Activated naive CD8-positive, alpha-beta T cell treated with anti-CD3 and anti-CD28 coated beads, Interleukin-2, amount 50 U/mL, for 16 hours (primary cell): ENCODE data around the gene RASSF5.

Experiments
- DNase-seq: peaks from one replicate; pipeline ENCODE4 v3.0.0-alpha.2; 2020; ENCODE audit warnings: low read depth, low spot score

Gene RASSF5

DNA sequence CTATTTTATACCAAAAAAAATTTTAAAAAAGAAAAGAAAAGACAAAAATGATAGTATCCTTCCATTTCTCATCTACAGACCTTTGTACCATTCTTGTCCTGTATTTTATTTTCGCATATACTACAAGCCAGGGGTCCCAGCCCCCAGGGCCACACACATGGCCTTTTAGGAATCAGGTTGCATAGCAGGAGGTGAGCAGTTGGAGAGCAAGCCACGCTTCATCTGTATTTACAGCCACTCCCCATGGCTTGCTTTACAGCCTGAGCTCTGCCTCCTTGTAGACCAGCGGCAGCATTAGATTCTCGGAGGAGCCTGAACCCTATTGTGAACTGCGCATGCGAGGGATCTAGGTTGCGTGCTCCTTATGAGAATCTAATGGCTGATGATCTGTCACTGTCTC is 39.8 kb downstream of the RASSF5 start:
- DNase-seq = no peak

DNA sequence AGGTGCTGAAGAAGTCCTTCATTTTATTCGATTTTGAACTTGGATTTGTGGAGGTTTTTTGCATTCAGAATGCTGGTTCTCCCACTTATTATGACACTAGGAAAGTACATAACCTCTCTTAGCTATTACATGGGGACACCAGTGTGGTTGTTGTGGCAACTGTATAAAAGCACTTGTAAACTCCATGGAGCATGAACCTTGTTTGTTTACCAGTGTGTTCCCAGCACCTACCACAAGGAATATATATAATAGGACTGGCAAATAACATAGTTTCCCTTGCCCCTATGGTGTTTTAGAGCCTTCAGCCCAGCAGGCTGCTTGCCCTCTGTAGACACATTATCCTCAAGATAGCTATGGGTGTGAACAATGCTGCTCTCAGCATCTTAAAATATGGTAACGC is 43.1 kb downstream of the RASSF5 start:
- DNase-seq = no peak

DNA sequence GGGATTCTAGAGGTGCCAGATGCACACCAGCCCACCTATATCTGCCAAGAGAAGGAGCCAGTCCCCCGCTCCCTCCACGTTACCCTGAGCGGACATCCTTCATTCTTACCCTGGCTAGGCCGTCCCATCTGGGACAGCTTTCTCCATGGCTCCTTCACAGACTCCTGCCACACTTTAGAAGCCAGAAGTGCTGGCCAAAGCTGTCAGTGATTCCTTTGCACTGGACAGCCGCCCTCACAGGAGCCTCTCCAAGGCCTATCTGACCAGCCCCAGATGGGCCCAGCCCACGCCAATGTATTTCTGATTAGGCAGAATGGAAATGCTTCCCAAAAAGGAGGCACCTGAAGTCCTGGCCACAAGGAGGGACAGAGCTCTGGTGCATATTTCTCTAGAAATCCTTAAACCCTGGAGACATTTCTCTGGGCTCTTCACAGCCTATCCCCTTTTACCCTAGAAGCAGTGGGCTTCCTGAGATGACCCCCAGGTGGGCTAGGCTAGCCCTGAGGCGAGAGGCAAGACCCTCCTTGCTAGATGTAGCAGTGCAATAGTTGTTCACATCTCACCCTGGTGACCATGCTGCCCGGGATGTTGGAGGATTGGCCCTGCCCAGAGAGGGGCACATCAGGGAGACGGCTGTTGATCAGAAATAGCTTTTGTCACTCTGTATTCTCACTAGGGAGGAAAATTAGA is 44.1 kb downstream of the RASSF5 start:
- no peak for DNase-seq

- peak; percentile 35 for DNase-seq
Observed at GRCh38 chr1:206551986-206552326, 44.6 kb downstream of the RASSF5 start.

GRCh38 chr1:206554211-206554610 is 46.9 kb downstream of the RASSF5 start:
- no peak for DNase-seq

- no peak for DNase-seq
Observed at GRCh38 chr1:206554701-206555472, 47.6 kb downstream of the RASSF5 start.

DNA sequence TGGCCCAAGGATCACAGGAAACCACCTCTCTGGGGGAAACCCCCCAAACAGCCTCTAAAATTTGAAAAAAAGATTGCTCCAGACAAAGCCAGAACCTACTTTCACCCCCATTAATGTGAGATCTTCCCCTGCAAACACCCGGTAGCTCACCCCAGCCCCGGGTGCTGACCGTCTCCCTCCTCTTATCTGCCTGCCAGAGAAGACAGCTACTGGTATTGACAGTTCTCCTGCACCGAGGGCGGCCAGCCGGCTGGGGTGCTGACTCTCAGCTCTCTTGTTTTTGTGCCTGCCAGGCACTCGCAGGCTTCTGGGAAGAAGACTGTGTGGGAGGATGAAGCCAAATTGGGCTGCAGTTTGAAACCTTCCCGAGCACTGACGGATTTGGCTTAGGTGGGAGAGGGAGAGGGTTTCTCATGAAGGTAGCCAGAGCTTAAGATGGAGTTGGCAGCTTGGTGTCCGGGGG is 48.2 kb downstream of the RASSF5 start:
- DNase-seq = no peak

DNA sequence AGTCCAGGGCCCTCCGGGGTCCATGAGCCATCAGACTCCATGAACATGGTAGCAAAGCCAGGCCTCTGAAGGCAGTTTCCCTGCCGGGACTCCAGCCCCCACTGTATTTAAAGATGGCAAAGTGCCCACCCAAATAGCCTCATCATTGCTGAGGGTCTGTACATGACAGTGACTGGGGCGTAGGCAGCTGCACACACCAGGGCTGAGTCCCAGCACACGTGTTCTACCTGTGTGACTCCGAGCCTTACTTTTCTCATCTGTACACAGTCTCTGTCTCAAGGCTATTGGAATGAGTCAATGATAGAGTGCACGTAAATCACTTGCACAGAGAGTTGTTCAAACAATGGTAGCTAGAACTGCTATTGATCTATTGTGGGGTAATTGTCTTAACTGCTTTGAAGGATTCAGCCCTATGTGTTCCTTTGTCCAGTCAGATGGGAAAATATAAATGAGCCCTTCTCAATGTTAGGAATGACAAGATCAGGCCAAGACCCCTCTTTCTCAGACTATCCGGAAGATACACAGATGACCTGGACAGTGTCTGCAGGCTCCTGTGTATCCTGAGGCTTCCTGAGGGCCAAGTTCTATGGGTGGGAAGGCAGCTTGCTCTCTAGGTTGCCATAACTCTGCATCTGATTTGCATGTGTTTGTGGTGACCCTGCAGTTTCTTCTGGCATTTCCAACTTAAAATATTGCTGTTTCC is 48.9 kb downstream of the RASSF5 start:
- DNase-seq = no peak

DNA sequence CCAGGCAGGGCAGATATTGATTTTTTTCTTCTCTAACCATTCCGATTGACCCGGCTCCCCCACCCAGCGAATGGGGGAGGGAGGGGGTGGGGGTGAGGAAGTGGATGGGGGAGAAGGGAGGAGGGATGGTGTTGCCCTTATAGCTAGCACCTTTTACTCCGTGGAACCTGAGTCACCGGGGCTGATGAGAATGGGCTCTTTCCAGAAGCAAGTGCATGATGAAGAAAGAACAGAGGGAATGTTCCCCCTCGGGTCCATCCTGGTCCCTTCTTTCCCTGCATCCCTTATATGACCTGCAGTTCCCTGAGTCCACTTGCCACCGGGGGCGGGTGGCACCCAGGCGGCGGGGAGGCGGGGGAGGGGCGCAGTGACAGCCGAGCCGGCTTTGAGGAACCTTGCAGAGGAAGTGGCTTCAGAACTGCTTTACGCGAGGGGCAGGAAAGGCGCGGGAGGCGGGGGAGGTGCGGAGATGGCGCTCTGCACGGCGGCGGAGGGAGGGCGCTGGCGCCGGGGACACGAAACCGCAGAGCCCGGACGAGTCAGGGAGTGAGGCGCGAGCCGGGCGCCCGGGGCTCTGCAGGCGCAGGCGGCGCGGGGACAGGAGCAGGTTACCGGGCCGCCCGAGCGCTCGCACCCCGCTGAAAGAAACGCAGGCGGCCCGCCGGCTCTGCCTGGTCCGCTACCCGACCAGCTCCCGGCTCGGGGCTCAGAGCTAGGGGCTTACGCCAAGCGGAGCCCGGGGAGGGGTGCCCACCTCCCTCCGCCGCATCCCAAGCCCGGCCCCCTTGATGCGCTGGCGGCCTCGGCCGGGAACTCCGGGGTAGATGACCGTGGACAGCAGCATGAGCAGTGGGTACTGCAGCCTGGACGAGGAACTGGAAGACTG is 49.7 kb downstream of the RASSF5 start:
- DNase-seq = peak; percentile 58

DNA sequence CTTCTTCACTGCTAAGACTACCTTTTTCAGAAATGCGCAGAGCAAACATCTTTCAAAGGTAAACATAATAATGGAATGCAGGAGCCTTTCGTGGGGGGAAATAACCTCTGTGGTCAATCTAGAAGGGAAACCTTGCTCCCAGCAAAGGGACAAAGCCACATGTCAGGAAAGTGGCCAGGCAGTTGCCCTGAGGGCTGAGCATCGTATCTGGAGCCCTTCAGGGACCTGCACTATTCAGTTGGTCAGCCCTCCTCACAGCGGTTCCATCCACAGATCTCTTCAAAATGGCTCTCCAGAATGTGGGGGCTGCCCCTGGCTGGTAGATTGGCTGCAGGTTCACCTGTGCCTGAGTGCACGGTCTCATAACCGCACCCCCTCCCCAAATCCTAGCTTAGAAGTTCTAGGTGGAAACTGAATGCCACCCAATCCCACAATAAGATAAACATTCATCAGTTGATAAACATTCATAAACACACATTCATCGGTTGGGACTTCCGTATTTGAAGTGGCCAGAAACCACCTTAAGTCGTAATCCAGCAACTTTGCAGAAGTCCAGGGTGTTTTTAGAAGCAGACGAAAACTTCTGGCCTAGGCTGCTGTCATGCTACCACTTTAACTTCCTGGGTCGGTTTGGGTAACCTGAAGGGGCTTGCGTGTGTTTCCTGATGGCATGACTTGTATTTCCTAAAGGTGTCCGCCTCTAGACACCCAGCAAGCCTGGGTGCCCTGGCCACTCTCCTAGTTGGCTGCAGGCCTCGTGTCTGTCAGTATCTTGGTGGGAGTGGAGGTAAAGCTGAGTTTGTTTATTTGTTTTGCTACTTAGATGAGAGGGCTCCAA is 50.5 kb downstream of the RASSF5 start:
- DNase-seq = no peak

- DNase-seq = no peak
Observed at GRCh38 chr1:206558794-206559671, 51.7 kb downstream of the RASSF5 start.

DNA sequence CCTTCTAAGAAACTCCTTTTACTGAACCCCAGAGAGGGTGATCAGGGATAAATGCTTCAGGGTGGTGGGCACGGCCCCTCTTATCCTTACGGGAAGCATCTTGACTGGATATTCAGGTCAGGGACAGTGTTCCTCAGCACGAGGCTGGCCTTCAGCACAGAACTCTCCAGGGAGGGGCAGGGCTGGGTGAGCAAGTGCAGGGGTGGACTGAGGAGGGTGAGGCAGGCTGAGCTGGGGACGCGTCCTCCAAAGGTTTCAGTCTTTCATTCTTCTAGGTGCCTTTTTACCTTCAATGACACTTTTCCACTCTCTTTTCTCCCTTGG is 52.3 kb downstream of the RASSF5 start:
- no peak for DNase-seq

DNA sequence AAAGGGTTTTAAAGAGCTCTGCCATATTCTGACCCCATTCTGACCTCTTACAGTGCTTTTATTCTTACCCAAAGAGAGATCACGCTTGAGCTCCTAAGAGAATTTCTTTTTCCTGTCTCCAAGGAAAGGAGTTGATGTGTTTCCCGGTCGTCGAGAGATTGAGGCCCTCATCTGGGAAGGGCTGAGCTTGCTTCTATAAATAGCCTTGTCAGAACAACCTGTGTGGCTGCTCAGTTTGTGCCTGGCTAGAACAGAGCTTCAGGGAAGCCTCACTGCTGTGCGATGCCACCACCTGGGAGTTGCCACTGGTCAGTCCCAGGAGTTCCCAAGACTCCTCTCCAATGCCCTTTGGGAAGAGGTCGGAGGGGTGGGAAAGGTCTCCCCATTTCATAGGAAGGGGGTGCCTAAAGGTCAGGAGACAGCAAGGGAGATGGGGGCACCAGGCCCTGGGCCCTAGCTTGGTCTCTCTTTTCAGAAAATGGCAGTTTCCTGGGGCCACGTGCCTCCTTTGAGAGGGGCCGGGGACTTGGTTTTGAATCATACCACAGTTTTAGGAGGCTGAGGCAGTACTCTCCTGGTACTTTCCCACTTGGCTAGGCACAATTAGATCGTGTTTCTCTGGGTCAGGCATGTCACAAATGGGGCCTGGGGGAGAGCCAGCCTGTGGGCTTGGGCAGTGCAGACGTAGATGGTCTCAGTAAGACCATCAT is 52.8 kb downstream of the RASSF5 start:
- DNase-seq = no peak

GRCh38 chr1:206563367-206564207 is 56.3 kb downstream of the RASSF5 start:
- DNase-seq = no peak

DNA sequence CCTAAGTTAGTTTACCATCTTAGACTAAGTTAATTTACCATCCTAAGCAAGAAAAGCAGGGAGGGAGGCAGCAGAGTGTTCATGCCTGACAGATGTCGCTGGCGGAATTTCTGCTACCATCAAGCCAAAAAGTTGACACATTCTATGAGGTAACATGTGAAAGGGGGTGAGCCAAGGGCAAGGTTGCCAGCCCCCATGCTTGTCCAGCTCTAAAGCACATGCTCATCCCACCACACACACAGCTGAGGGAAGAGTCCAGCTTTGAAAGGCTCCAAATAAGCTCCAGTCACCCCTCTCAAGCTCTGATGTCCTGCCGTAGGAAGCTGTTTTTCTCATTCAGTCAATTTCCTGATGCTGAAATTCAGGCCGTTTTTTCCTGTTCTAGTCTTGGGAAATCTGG is 58.7 kb downstream of the RASSF5 start:
- DNase-seq = no peak

GRCh38 chr1:206566999-206567398 is 59.7 kb downstream of the RASSF5 start:
- no peak for DNase-seq

DNA sequence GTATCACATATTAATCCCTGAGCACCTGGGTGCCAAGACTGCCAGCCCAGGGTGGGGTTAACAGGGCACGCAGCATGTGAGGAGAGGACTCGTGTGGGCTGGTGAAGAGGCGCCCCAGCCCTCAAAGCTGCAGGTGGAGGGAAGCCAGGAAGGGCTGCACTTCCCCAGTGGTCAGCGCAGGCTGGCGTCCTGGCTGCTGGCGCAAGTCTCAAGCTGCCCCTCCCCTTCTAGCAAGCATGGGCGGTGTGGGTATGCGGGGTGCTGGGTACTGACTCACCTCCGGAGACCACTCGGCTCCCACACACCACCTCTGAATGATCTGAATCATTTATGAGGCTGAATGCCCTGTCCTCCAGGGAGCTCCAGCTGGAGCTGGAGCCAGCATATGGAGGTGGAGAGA is 60.9 kb downstream of the RASSF5 start:
- no peak for DNase-seq

DNA sequence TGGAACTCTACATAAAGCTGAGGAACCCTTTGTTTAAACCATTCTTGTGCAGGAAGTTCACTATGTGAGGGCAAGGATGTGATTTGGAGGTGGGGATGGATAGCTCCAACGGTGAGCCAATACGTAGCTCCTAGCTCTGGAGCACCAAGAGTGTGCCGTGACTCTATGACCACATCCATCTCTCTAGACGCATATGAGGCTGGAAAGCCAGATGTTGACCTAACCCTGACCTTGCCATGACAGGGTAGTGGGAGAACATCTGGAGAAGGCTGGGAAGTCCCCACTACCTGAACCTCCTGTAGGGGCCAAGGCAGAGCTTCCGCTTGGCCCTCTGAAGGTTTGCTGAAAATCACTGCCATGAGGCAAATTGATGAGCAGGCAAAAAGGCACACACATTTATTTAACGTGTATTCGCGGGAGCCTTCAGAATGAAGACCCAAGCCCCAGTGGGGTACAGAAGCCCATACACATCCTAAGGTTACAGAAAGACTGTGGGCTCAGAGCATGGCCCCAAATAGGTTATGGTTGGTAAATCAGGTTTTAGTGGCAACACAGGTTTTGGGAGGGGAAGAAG is 61.5 kb downstream of the RASSF5 start:
- no peak for DNase-seq
